CD14-positive monocyte (primary cell): Measurements from ENCODE around the gene IL15. TPM values are rescaled to one million over a fixed set of nuclear protein-coding genes. Genes with fewer than 3 reads are reported as not detected.

Experiments
- DNase-seq, 3 donors: peaks; one replicate each; pipeline ENCODE4 v3.0.0-alpha.2; 2011 to 2022
- H2AFZ ChIP-seq: 2 replicates; pipeline ENCODE4 v1.6.0; 2012; ENCODE audit warnings: mild to moderate bottlenecking, low read depth, low read length, inconsistent platforms; ENCODE audit not compliant: insufficient read depth, poor library complexity, severe bottlenecking
- H3K27ac ChIP-seq, 2 donors: 1 replicate in 1 of 2; 2 replicates in 1 of 2; pipeline ENCODE4 v1.5.1; 2012 to 2013; ENCODE audit warnings: low read length in 2 of 2, control low read depth in 1 of 2, inconsistent platforms in 1 of 2, low read depth in 1 of 2, mild to moderate bottlenecking in 1 of 2
- H3K27me3 ChIP-seq, 2 donors: one replicate each; pipeline versions ENCODE4 v1.6.0 to v1.6.1; 2011 to 2013; ENCODE audit warnings: low read length in 2 of 2; ENCODE audit not compliant: control insufficient read depth in 2 of 2, insufficient read depth in 2 of 2
- H3K36me3 ChIP-seq, 2 donors: replicated peaks in 1 of 2; 1 replicate in 1 of 2; 2 replicates in 1 of 2; pipeline versions ENCODE4 v1.5.1 to v1.6.1; 2012 to 2013; ENCODE audit warnings: low read length in 2 of 2, control low read depth in 1 of 2, inconsistent platforms in 1 of 2, mild to moderate bottlenecking in 1 of 2; ENCODE audit not compliant: insufficient read depth in 2 of 2, control insufficient read depth in 1 of 2
- H3K4me1 ChIP-seq, 2 donors: 1 replicate in 1 of 2; 2 replicates in 1 of 2; pipeline versions ENCODE4 v1.5.1 to v1.6.1; 2012 to 2013; ENCODE audit warnings: low read length in 2 of 2, control low read depth in 1 of 2, inconsistent platforms in 1 of 2, mild to moderate bottlenecking in 1 of 2, moderate library complexity in 1 of 2; ENCODE audit not compliant: insufficient read depth in 2 of 2, control insufficient read depth in 1 of 2
- H3K4me2 ChIP-seq: replicated peaks from 2 replicates; pipeline ENCODE3; 2012; ENCODE audit warnings: low read length, moderate library complexity, mild to moderate bottlenecking; ENCODE audit not compliant: poor library complexity, severe bottlenecking; ENCODE audit errors: extremely low read depth
- H3K4me3 ChIP-seq, 3 experiments: fragments of 200-600 bp in 1 of 3; sonication (generic) in 1 of 3; replicated peaks in 1 of 3; 1 replicate in 2 of 3; 2 replicates in 1 of 3; pipeline ENCODE4 v1.5.1; 2011 to 2013; ENCODE audit warnings: low read length in 3 of 3, mild to moderate bottlenecking in 3 of 3, control low read depth in 2 of 3, low read depth in 2 of 3, inconsistent platforms in 1 of 3, moderate library complexity in 1 of 3
- H3K79me2 ChIP-seq: 2 replicates; pipeline ENCODE4 v1.6.0; 2012; ENCODE audit warnings: mild to moderate bottlenecking, control low read depth, inconsistent platforms, low read length, moderate library complexity; ENCODE audit not compliant: insufficient read depth
- H3K9ac ChIP-seq: 2 replicates; pipeline ENCODE4 v1.6.0; 2017; ENCODE audit warnings: low read length, mild to moderate bottlenecking; ENCODE audit not compliant: insufficient read depth, poor library complexity, severe bottlenecking
- H3K9me3 ChIP-seq, 2 donors: replicated peaks in 1 of 2; 1 replicate in 1 of 2; 2 replicates in 1 of 2; pipeline versions ENCODE4 v1.5.1 to v1.6.1; 2012 to 2013; ENCODE audit warnings: low read length in 2 of 2, control low read depth in 1 of 2; ENCODE audit not compliant: control insufficient read depth in 1 of 2, insufficient read depth in 1 of 2
- H4K20me1 ChIP-seq: 2 replicates; pipeline ENCODE4 v1.6.0; 2012; ENCODE audit warnings: mild to moderate bottlenecking, low read length, control low read depth, moderate library complexity; ENCODE audit not compliant: insufficient read depth
- H3K27ac Mint-ChIP-seq, 7 donors: one replicate each; pipeline ENCODE4 v1.8.0; 2020; ENCODE audit warnings: mild to moderate bottlenecking in 7 of 7, mixed read lengths in 7 of 7, moderate library complexity in 6 of 7, inconsistent platforms in 2 of 7
- H3K27me3 Mint-ChIP-seq, 3 donors: one replicate each; pipeline ENCODE4 v1.8.0; 2021 to 2022; ENCODE audit warnings: low read depth in 3 of 3, mild to moderate bottlenecking in 3 of 3, mixed read lengths in 3 of 3, moderate library complexity in 3 of 3, inconsistent platforms in 1 of 3
- H3K36me3 Mint-ChIP-seq, 2 donors: one replicate each; pipeline ENCODE4 v1.8.0; 2020; ENCODE audit warnings: mixed read lengths in 2 of 2, inconsistent platforms in 1 of 2, mild to moderate bottlenecking in 1 of 2
- H3K4me1 Mint-ChIP-seq: one replicate; pipeline ENCODE4 v1.8.0; 2020; ENCODE audit warnings: mild to moderate bottlenecking, mixed read lengths
- H3K4me3 Mint-ChIP-seq, 2 donors: one replicate each; pipeline ENCODE4 v1.8.0; 2020; ENCODE audit warnings: mild to moderate bottlenecking in 2 of 2, mixed read lengths in 2 of 2, moderate library complexity in 1 of 2
- H3K9me3 Mint-ChIP-seq, 7 donors: one replicate each; pipeline ENCODE4 v1.8.0; 2020 to 2022; ENCODE audit warnings: mixed read lengths in 7 of 7, mild to moderate bottlenecking in 6 of 7, moderate library complexity in 6 of 7, inconsistent platforms in 2 of 7
- CTCF ChIP-seq: fragments of 200-600 bp; IDR thresholded peaks from one replicate; pipeline ENCODE4 v1.8.0; 2022; ENCODE audit warnings: antibody characterized with exemption, mild to moderate bottlenecking
- WGBS: methylation state at CpG from one replicate; pipeline ENCODE4 v1.1.5; 2013; ENCODE audit warnings: missing lambda C conversion rate; ENCODE audit not compliant: insufficient coverage; 5-methylcytosine and 5-hydroxymethylcytosine counted together
- intact Hi-C, 2 donors: fragments of 100-400 bp; cut with micrococcal nuclease; formaldehyde crosslinking; loops; one replicate each; pipeline versions ENCODE4 v1.15.0 to v1.15.1; 2023
- polyA plus RNA-seq, 3 donors: library from polyadenylated mRNA; depleted of rRNA in 1 of 3; unstranded in 2 of 3; stranded (reverse) in 1 of 3; fragments of 300-500 nt in 2 of 3; fragments of >200 nt in 1 of 3; fragmentation: Illumina TruSeq in 2 of 3; gene quantifications; 1 replicate in 2 of 3; 2 replicates in 1 of 3; pipeline ENCODE4 v1.2.3, GENCODE V29; 2012 to 2021

The IL15 gene
- polyA plus RNA-seq, 3 donors: 22.1 to 34.3 (median 25.7) TPM

DNA sequence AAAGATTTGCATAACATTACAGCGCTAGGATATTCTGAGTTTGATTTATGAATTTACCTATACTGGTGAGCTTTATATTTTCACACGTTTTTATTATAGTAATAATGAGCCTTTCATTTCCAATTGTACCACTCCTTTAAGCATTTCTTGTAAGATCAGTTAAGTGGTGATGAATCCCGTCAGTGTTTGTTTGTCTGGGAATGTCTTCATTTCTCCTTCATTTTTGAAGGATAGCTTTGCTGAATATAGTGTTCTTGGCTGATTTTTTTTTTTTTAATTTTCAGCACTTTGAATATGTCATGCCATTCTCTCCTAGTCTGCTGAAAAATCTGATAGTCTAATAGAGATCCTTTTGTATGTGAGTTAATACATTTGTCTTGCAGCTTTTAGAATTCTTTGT is 70.1 kb downstream of the IL15 start:
- H3K4me3 ChIP-seq: peak overlapping the region in 1 of 3 experiments; percentile 48
- no CpG with 5 or more reads among the region's 3 CpGs for WGBS
- H4K20me1 ChIP-seq: peaks cover 5% of the 10 kb centered on the region
- no peak for TF ChIP-seq CTCF
- H3K27me3 Mint-ChIP-seq: peaks cover 1 to 2% (median 2%) of the 10 kb centered on the region in 3 donors
- peak overlapping the region in 1 of 2 donors; percentile 44 for H3K4me3 Mint-ChIP-seq
- H3K9me3 ChIP-seq: no peaks in the 10 kb centered on the region
- peaks cover 0 to 8% (median 5%) of the 10 kb centered on the region in 7 donors for H3K9me3 Mint-ChIP-seq
- no peaks in the 10 kb centered on the region for H3K27me3 ChIP-seq
- no peak overlapping the region for H2AFZ ChIP-seq
- H3K79me2 ChIP-seq: no peaks in the 10 kb centered on the region
- H3K4me1 ChIP-seq: peaks cover 13 to 33% of the 10 kb centered on the region in 2 donors
- peaks cover 15 to 22% of the 10 kb centered on the region in 2 donors for H3K36me3 Mint-ChIP-seq
- peak overlapping the region in 1 of 2 donors; percentile 50 for H3K27ac ChIP-seq
- intact Hi-C loops: no loop called here
- no peak overlapping the region for H3K9ac ChIP-seq
- H3K36me3 ChIP-seq: no peaks in the 10 kb centered on the region
- no peak for DNase-seq
- peak overlapping the region; percentile 59 for H3K4me2 ChIP-seq
- peaks cover 44% of the 10 kb centered on the region for H3K4me1 Mint-ChIP-seq
- H3K27ac Mint-ChIP-seq: peak overlapping the region; percentile 16 to 81 (median 42)

DNA sequence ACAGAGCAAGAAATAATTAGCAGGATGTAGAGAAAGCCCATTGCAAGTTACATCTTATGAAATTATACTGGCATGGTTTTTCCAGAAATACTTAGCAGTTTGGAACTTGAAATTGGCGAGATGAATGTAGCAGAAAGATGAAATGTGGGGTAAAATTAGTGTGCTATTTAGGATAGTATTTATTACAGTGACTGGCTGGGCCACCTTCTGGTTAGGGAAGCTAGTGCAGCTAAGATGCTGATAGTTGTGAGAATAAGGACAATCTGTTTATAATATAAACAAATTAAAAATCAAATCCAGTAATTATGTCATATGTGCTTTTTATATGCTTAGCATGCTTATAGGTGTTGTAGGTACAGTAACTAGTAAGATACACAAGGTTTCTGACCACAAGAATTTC is 74.8 kb downstream of the IL15 start:
- Histone ChIP-seq H3K9ac (no peak overlapping the region), H3K4me2 (no peak overlapping the region), H3K9me3 (no peaks in the 10 kb centered on the region), H3K4me1 (peaks cover 9 to 18% of the 10 kb centered on the region in 2 donors), H3K27ac (no peak overlapping the region), H3K4me3 (no peak overlapping the region), H3K27me3 (no peaks in the 10 kb centered on the region), H3K36me3 (peaks cover 0 to 2% of the 10 kb centered on the region in 2 donors), H4K20me1 (peaks cover 8% of the 10 kb centered on the region), H2AFZ (no peak overlapping the region), H3K79me2 (no peaks in the 10 kb centered on the region)
- TF ChIP-seq CTCF: peak; percentile 80
- Mint-ChIP-seq H3K27me3 (peaks cover 2 to 3% (median 2%) of the 10 kb centered on the region in 3 donors), H3K27ac (peak overlapping the region in 2 of 7 donors; percentile 6), H3K4me1 (peaks cover 32% of the 10 kb centered on the region), H3K4me3 (no peak overlapping the region), H3K36me3 (peaks cover 11 to 18% of the 10 kb centered on the region in 2 donors), H3K9me3 (peaks cover 0 to 9% (median 0%) of the 10 kb centered on the region in 7 donors)
- WGBS: no CpG with 5 or more reads among the region's 1 CpG
- peak in 2 of 3 donors; percentile 10 to 38 for DNase-seq
- intact Hi-C loops: loop anchor here (10.0 kb wide), 1 partner anchor 406 kb away; no protein-coding TSS in a partner anchor
